NCI-H1417 treated with DMSO at 0.1 percent for 48 hours (cell line): ENCODE results near the gene SEMA4A.
A peak's percentile ranks its signal among the peaks of the same experiment; 100 is the strongest.

ENCODE experiments used
- DNase-seq: peaks from one replicate; lab custom pipeline; 2025; lab: John Stamatoyannopoulos, UW

Gene SEMA4A

GRCh38 chr1:156135930-156136871, 17.2 kb upstream of the SEMA4A start:
- DNase-seq = no peak

- DNase-seq = no peak
These were observed 16.4 kb upstream of the SEMA4A start for GRCh38 chr1:156136970-156137483.

GRCh38 chr1:156138458-156138867, 14.9 kb upstream of the SEMA4A start:
- no peak for DNase-seq

GRCh38 chr1:156140879-156141707, 12.3 kb upstream of the SEMA4A start:
- no peak for DNase-seq

GRCh38 chr1:156143765-156144489, 9.5 kb upstream of the SEMA4A start:
- no peak for DNase-seq

GRCh38 chr1:156144742-156145141, 8.6 kb upstream of the SEMA4A start:
- no peak for DNase-seq

- DNase-seq = no peak
These were observed 7.8 kb upstream of the SEMA4A start for GRCh38 chr1:156145650-156146019.

GRCh38 chr1:156146020-156146768, 7.2 kb upstream of the SEMA4A start:
- peak; percentile 6 for DNase-seq

GRCh38 chr1:156146769-156147405, 6.5 kb upstream of the SEMA4A start:
- DNase-seq = no peak

- no peak for DNase-seq
These were observed 5.2 kb upstream of the SEMA4A start for GRCh38 chr1:156148216-156148615.

- no peak for DNase-seq
These were observed 3.7 kb upstream of the SEMA4A start for GRCh38 chr1:156149374-156150332.

GRCh38 chr1:156150333-156151011, 2.9 kb upstream of the SEMA4A start:
- no peak for DNase-seq

GRCh38 chr1:156151093-156151688, 2.2 kb upstream of the SEMA4A start:
- DNase-seq = no peak

- DNase-seq = no peak
These were observed 757 bp upstream of the SEMA4A start for GRCh38 chr1:156152628-156153027.

GRCh38 chr1:156154317-156154749, 948 bp downstream of the SEMA4A start:
- no peak for DNase-seq

GRCh38 chr1:156155756-156156510, 2.5 kb downstream of the SEMA4A start:
- no peak for DNase-seq

- DNase-seq = no peak
These were observed 4.1 kb downstream of the SEMA4A start for GRCh38 chr1:156157506-156157905.

- DNase-seq = no peak
These were observed 4.6 kb downstream of the SEMA4A start for GRCh38 chr1:156157966-156158365.
